ENCODE data around the gene PHF21A.

- TF ChIP-seq JUND (IDR thresholded peaks at IDR 0.05) (no peak), GABPA (IDR thresholded peaks at IDR 0.05 in 1 of 2, conservative IDR thresholded peaks at IDR 0.05 in 1 of 2) (no peak), ATF3 (IDR thresholded peaks at IDR 0.05) (no peak)
- TF ChIP-seq, protein P1, sequence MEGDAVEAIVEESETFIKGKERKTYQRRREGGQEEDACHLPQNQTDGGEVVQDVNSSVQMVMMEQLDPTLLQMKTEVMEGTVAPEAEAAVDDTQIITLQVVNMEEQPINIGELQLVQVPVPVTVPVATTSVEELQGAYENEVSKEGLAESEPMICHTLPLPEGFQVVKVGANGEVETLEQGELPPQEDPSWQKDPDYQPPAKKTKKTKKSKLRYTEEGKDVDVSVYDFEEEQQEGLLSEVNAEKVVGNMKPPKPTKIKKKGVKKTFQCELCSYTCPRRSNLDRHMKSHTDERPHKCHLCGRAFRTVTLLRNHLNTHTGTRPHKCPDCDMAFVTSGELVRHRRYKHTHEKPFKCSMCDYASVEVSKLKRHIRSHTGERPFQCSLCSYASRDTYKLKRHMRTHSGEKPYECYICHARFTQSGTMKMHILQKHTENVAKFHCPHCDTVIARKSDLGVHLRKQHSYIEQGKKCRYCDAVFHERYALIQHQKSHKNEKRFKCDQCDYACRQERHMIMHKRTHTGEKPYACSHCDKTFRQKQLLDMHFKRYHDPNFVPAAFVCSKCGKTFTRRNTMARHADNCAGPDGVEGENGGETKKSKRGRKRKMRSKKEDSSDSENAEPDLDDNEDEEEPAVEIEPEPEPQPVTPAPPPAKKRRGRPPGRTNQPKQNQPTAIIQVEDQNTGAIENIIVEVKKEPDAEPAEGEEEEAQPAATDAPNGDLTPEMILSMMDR (IDR thresholded peaks at IDR 0.05; ENCODE audit: low read depth, low read length, missing input control) = no peak
Measured at GRCh38 chr11:45910623-45911022, 210.6 kb downstream of the PHF21A start.
